Measurements from ENCODE around the gene PLXNC1. TPM values are rescaled to one million over a fixed set of nuclear protein-coding genes. Genes with fewer than 3 reads are reported as not detected.

PLXNC1 gene
- total and polyA plus RNA-seq, 4 donors = 0.71 to 12.0 (median 3.3) TPM

DNA sequence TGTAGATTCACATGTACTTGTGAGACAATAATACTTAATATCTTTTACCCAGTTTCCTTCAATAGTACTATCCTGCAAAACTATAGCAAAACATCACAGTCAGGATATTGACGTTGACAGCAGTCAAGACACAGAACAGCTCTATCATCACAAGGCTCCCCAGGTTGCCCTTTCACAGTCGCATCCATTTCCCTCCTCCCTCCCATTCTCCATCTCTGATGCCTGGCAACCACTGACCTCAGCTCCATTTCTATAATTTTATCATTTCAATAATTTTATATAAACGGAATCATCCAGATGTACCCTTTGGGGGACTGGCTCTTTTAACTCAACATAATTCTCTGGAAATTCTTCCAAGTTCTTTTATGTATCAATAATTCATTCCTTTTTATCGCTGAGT is 81.5 kb downstream of the PLXNC1 start:
- WGBS = 89% methylated on average over 4 of the region's 4 CpGs
- no peaks in the 10 kb centered on the region for H3K27me3 ChIP-seq (ENCODE audit: control insufficient read depth in 4 of 4, insufficient read depth in 4 of 4, low read length in 3 of 4)
- no peaks in the 10 kb centered on the region for H3K36me3 ChIP-seq (ENCODE audit: control insufficient read depth in 4 of 4, insufficient read depth in 3 of 4, low read depth in 1 of 4, low read length in 3 of 4)
- no peak for DNase-seq (ENCODE audit: low spot score)
- TF ChIP-seq FOXA2 (IDR thresholded peaks at IDR 0.05) (no peak), RAD21 (IDR thresholded peaks at IDR 0.05) (no peak), FOXA1 (IDR thresholded peaks at IDR 0.05) (no peak), EGR1 (IDR thresholded peaks at IDR 0.05; ENCODE audit: low read depth in 2 of 2) (no peak), REST (IDR thresholded peaks at IDR 0.05) (no peak), HNF4A (conservative IDR thresholded peaks at IDR 0.05) (no peak), YY1 (IDR thresholded peaks at IDR 0.05) (no peak), TAF1 (conservative IDR thresholded peaks at IDR 0.05) (no peak), GABPA (IDR thresholded peaks at IDR 0.05 in 1 of 2, conservative IDR thresholded peaks at IDR 0.05 in 1 of 2) (no peak), SP1 (IDR thresholded peaks at IDR 0.05) (no peak)
- TF ChIP-seq, protein P1, sequence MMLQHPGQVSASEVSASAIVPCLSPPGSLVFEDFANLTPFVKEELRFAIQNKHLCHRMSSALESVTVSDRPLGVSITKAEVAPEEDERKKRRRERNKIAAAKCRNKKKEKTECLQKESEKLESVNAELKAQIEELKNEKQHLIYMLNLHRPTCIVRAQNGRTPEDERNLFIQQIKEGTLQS (IDR thresholded peaks at IDR 0.05) = no peak
- TF ChIP-seq, protein P2, sequence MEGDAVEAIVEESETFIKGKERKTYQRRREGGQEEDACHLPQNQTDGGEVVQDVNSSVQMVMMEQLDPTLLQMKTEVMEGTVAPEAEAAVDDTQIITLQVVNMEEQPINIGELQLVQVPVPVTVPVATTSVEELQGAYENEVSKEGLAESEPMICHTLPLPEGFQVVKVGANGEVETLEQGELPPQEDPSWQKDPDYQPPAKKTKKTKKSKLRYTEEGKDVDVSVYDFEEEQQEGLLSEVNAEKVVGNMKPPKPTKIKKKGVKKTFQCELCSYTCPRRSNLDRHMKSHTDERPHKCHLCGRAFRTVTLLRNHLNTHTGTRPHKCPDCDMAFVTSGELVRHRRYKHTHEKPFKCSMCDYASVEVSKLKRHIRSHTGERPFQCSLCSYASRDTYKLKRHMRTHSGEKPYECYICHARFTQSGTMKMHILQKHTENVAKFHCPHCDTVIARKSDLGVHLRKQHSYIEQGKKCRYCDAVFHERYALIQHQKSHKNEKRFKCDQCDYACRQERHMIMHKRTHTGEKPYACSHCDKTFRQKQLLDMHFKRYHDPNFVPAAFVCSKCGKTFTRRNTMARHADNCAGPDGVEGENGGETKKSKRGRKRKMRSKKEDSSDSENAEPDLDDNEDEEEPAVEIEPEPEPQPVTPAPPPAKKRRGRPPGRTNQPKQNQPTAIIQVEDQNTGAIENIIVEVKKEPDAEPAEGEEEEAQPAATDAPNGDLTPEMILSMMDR (IDR thresholded peaks at IDR 0.05; ENCODE audit: low read depth, low read length, missing input control) = no peak
- TF ChIP-seq, protein P3, sequence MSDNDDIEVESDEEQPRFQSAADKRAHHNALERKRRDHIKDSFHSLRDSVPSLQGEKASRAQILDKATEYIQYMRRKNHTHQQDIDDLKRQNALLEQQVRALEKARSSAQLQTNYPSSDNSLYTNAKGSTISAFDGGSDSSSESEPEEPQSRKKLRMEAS (IDR thresholded peaks at IDR 0.05) = no peak
- H3K27ac ChIP-seq (ENCODE audit: low read depth in 1 of 2, low read length in 2 of 2) = no peak overlapping the region
- no peaks in the 10 kb centered on the region for H3K4me1 ChIP-seq (ENCODE audit: control insufficient read depth in 4 of 4, insufficient read depth in 4 of 4, low read length in 3 of 4)
- no peak overlapping the region for H3K4me3 ChIP-seq (ENCODE audit: low read depth in 1 of 3, low read length in 3 of 3)
- H3K9ac ChIP-seq (ENCODE audit: low read depth in 1 of 2, low read length in 2 of 2) = no peak overlapping the region
- no peaks in the 10 kb centered on the region for H3K9me3 ChIP-seq (ENCODE audit: control insufficient read depth in 4 of 4, low read length in 3 of 4)

DNA sequence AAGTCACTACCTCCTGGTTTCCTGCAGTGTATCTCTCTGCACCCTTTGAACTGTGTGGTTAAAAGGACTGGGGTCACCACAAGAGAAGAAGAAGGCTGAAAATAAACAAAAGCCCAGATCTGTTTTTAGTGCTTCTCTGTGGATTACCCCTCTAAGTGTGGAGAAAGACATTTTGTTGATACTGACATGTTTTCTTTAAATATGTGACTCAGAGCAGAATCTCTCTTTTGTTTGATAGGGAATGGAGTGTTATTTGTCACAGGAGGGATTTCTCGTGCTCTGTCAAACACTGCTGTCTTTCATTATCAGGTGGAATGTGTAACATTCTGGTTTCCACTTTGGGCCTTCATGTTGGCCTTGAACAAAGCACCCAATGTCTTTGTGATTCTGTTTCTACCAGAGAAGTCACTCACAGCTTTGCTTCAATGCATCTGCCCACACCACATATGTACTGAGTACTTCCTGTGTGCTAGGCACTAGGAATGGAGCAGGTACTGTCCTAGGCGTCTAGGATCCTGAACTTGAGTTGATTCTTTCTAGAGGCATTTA is 82.1 kb downstream of the PLXNC1 start:
- H3K9me3 ChIP-seq (ENCODE audit: control insufficient read depth in 4 of 4, low read length in 3 of 4) = no peaks in the 10 kb centered on the region
- no peak overlapping the region for H3K4me3 ChIP-seq (ENCODE audit: low read depth in 1 of 3, low read length in 3 of 3)
- no peaks in the 10 kb centered on the region for H3K27me3 ChIP-seq (ENCODE audit: control insufficient read depth in 4 of 4, insufficient read depth in 4 of 4, low read length in 3 of 4)
- DNase-seq (ENCODE audit: low spot score) = no peak
- no peak overlapping the region for H3K9ac ChIP-seq (ENCODE audit: low read depth in 1 of 2, low read length in 2 of 2)
- H3K4me1 ChIP-seq (ENCODE audit: control insufficient read depth in 4 of 4, insufficient read depth in 4 of 4, low read length in 3 of 4) = no peaks in the 10 kb centered on the region
- no peak for TF ChIP-seq TAF1 (conservative IDR thresholded peaks at IDR 0.05)
- TF ChIP-seq, protein P4, sequence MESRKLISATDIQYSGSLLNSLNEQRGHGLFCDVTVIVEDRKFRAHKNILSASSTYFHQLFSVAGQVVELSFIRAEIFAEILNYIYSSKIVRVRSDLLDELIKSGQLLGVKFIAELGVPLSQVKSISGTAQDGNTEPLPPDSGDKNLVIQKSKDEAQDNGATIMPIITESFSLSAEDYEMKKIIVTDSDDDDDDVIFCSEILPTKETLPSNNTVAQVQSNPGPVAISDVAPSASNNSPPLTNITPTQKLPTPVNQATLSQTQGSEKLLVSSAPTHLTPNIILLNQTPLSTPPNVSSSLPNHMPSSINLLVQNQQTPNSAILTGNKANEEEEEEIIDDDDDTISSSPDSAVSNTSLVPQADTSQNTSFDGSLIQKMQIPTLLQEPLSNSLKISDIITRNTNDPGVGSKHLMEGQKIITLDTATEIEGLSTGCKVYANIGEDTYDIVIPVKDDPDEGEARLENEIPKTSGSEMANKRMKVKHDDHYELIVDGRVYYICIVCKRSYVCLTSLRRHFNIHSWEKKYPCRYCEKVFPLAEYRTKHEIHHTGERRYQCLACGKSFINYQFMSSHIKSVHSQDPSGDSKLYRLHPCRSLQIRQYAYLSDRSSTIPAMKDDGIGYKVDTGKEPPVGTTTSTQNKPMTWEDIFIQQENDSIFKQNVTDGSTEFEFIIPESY (IDR thresholded peaks at IDR 0.05) = no peak
- no peak for TF ChIP-seq SP1 (IDR thresholded peaks at IDR 0.05)
- TF ChIP-seq, protein P1 (IDR thresholded peaks at IDR 0.05) = no peak
- no peak for TF ChIP-seq HNF4G (IDR thresholded peaks at IDR 0.05)
- TF ChIP-seq NR2F2 (IDR thresholded peaks at IDR 0.05) = no peak
- TF ChIP-seq JUND (IDR thresholded peaks at IDR 0.05) = no peak
- TF ChIP-seq HNF4A (conservative IDR thresholded peaks at IDR 0.05) = no peak
- no peak for TF ChIP-seq EGR1 (IDR thresholded peaks at IDR 0.05; ENCODE audit: low read depth in 2 of 2)
- TF ChIP-seq, protein P3 (IDR thresholded peaks at IDR 0.05) = no peak
- H3K27ac ChIP-seq (ENCODE audit: low read depth in 1 of 2, low read length in 2 of 2) = no peak overlapping the region
- 77% methylated on average over 2 of the region's 2 CpGs for WGBS
- H3K36me3 ChIP-seq (ENCODE audit: control insufficient read depth in 4 of 4, insufficient read depth in 3 of 4, low read depth in 1 of 4, low read length in 3 of 4) = no peaks in the 10 kb centered on the region
